ENCODE data around the gene BCAS3. TPM values are rescaled to one million over a fixed set of nuclear protein-coding genes. Genes with fewer than 3 reads are reported as not detected.
"Not testable (repeated sequence)": the region's sequence is repeated elsewhere in the genome, so short reads cannot be mapped to it uniquely, and the experiment has no call there.

The BCAS3 gene
- total RNA-seq, 1 donor from 2014 or later: 35.7 TPM

DNA sequence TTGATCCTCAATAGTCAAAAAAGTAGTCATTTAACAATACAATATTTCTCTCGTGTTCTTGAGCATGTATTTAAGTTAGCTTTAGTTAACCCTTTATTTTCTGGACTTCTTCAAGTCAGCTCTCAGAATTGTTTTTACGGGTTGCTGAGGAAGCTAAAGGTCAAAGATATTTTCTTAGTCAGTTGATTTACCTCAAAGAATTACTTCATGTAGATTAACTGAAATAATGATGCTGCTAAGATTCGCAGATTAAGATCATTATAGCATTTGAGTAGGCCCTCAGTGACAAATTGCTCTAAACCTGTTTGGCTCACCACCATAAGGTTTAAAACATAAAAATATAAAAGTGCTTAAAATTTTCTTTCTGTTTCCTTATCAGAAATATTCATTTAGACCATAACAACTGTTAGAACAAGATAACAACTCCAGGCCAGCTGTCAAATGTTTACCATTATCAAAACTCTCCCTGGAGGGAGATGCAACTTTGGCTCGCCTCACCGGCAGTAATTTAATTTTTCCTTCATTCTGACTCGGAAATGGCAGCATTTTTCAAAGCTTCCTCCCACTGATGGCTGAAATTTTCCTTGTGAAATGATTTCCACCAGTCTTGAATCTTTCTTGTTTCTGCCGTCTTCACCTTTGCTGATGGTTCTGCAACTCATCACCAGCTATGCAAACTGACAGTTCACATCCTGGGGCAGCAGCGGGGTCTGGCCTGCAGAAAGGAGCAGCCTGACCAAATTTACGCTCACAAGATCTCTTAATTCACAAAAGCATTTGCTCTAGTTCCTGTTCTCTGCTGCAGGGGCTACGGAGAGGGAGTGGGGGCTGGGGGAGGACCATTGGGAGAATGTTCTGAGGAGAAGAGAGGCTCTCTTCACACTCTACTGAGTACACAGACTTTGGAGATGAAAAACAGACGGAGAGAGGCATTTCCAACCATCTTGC, 467.2 kb downstream of the BCAS3 start:
- Mint-ChIP-seq H3K4me1 (ENCODE audit: unreplicated experiment) (peaks cover 43% of the 10 kb centered on the region), H3K4me3 (ENCODE audit: unreplicated experiment) (no peak overlapping the region), H3K9me3 (ENCODE audit: unreplicated experiment) (no peaks in the 10 kb centered on the region), H3K36me3 (ENCODE audit: unreplicated experiment) (no peaks in the 10 kb centered on the region), H3K27ac (ENCODE audit: unreplicated experiment) (peak overlapping the region; percentile 1), H3K27me3 (ENCODE audit: unreplicated experiment) (no peaks in the 10 kb centered on the region)
- TF ChIP-seq, protein P1, sequence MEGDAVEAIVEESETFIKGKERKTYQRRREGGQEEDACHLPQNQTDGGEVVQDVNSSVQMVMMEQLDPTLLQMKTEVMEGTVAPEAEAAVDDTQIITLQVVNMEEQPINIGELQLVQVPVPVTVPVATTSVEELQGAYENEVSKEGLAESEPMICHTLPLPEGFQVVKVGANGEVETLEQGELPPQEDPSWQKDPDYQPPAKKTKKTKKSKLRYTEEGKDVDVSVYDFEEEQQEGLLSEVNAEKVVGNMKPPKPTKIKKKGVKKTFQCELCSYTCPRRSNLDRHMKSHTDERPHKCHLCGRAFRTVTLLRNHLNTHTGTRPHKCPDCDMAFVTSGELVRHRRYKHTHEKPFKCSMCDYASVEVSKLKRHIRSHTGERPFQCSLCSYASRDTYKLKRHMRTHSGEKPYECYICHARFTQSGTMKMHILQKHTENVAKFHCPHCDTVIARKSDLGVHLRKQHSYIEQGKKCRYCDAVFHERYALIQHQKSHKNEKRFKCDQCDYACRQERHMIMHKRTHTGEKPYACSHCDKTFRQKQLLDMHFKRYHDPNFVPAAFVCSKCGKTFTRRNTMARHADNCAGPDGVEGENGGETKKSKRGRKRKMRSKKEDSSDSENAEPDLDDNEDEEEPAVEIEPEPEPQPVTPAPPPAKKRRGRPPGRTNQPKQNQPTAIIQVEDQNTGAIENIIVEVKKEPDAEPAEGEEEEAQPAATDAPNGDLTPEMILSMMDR (IDR thresholded peaks at IDR 0.05): no peak
- DNase-seq (ENCODE audit: extremely low spot score, unreplicated experiment): no peak

DNA sequence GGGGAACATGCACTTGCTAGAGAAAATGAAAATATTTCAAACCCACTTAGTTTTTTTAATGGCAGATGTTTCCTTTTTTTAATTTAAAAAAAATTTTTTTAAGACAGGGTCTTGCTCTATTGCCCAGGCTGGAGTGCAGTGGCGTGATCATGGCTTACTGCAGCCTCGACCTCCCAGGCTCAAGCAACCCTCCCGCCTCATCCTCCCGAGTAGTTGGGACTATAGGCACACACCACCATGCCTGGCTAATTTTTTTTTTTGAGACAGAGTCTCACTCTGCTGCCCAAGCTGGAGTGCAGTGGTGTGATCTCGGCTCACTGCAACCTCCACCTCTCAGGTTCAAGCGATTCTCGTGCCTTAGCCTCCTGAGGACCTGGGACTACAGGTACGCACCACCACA, 469.2 kb downstream of the BCAS3 start:
- H3K36me3 Mint-ChIP-seq (ENCODE audit: unreplicated experiment); H3K27ac Mint-ChIP-seq (ENCODE audit: unreplicated experiment); H3K9me3 Mint-ChIP-seq (ENCODE audit: unreplicated experiment); H3K27me3 Mint-ChIP-seq (ENCODE audit: unreplicated experiment); H3K4me3 Mint-ChIP-seq (ENCODE audit: unreplicated experiment); DNase-seq (ENCODE audit: extremely low spot score, unreplicated experiment): not testable (repeated sequence)
- H3K4me1 Mint-ChIP-seq (ENCODE audit: unreplicated experiment): peaks cover 41% of the 10 kb centered on the region

DNA sequence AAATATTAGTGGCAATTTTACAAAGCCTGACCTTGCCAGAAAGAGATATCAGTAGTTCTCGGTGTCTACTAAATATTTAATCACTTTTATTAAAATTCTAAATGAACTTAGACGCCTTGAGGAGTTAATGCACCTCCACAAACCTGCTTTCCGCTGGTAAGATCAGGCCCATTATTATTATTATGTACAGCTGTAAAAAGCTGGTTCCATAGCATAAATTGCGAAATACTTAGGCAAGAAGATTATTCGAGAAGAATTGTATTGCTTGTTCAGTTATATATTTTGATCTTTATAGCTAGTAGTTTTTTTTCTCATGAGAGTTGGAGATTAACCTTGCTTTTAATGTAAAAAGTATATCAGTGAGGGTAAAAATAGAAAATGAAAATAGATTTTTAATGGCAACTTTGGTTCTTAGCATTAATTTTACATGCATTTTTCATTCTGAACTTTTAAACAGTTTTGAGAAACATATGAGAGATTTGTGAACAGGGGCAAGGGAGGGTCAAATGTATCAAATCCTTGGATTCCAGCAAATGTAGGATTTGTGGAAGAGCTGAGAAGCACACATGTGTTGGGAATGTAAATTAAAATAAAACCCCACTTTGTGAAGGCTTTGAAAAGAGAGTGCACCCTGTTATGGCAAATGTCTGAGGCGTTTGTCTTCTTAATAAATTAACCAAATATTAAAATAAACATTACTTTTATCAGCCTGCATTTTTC, 471.6 kb downstream of the BCAS3 start:
- Mint-ChIP-seq H3K36me3 (ENCODE audit: unreplicated experiment) (no peaks in the 10 kb centered on the region), H3K4me3 (ENCODE audit: unreplicated experiment) (no peak overlapping the region), H3K9me3 (ENCODE audit: unreplicated experiment) (peaks cover 4% of the 10 kb centered on the region), H3K4me1 (ENCODE audit: unreplicated experiment) (peaks cover 23% of the 10 kb centered on the region), H3K27me3 (ENCODE audit: unreplicated experiment) (no peaks in the 10 kb centered on the region), H3K27ac (ENCODE audit: unreplicated experiment) (no peak overlapping the region)
- TF ChIP-seq, protein P1 (IDR thresholded peaks at IDR 0.05): no peak
- no peak for DNase-seq (ENCODE audit: extremely low spot score, unreplicated experiment)

DNA sequence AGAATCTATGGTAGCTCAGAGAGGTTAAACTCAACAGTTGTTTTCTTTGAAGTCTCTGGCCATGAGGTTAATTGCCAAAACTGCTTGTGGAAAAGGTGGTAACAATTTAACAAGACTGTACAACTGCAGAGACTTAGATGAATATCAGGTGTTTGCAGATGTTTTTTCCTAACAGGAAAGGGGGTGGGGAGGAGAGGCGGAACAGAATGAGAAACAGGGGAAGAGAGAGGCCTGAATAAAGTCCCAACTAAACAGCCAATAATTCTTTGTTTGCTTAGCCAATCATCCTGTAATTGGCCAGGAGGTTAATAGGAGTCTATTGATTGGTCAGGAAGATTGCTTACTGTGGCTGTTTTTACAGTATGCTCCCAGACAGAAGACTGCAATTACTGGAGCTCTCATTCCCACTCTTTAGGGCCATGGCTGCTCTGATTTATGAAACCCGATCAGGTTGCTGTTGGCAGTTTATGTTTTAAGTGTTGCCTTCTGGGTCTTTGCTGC, 472.3 kb downstream of the BCAS3 start:
- Mint-ChIP-seq H3K9me3 (ENCODE audit: unreplicated experiment) (peaks cover 4% of the 10 kb centered on the region), H3K27ac (ENCODE audit: unreplicated experiment) (no peak overlapping the region), H3K4me1 (ENCODE audit: unreplicated experiment) (peaks cover 17% of the 10 kb centered on the region), H3K36me3 (ENCODE audit: unreplicated experiment) (no peaks in the 10 kb centered on the region), H3K4me3 (ENCODE audit: unreplicated experiment) (no peak overlapping the region), H3K27me3 (ENCODE audit: unreplicated experiment) (no peaks in the 10 kb centered on the region)
- DNase-seq (ENCODE audit: extremely low spot score, unreplicated experiment): no peak
- TF ChIP-seq, protein P1 (IDR thresholded peaks at IDR 0.05): no peak

DNA sequence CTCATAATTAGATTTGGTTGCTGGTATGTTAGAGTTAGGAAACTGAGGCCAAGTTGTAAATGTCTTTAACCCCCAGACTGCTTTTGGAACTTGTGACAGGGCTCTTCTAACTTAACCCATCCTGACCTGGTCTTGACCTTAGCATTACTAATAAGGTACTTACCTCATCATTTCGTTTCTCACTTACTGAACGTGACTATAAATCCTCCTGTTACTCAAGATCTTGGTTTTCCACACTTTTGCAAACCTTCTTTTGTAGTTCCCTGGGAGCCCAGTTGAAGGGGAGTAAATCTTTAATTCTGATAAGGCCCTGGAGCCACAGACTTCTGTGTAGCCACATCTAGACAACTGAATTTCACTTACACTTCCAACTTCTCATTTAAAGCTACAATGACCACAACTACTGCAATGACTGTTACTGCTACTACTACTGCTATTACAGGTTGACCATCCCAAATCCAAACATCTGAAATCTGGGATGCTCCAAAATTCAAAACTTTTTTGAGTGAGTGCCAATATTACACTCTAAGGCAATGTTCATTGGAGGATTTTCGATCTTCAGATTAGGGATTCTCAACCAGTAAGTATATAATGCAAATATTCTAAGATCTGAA, 473.1 kb downstream of the BCAS3 start:
- Mint-ChIP-seq H3K27me3 (ENCODE audit: unreplicated experiment) (no peaks in the 10 kb centered on the region), H3K9me3 (ENCODE audit: unreplicated experiment) (peaks cover 4% of the 10 kb centered on the region), H3K4me1 (ENCODE audit: unreplicated experiment) (peaks cover 9% of the 10 kb centered on the region), H3K36me3 (ENCODE audit: unreplicated experiment) (no peaks in the 10 kb centered on the region), H3K27ac (ENCODE audit: unreplicated experiment) (no peak overlapping the region), H3K4me3 (ENCODE audit: unreplicated experiment) (no peak overlapping the region)
- TF ChIP-seq, protein P1 (IDR thresholded peaks at IDR 0.05): no peak
- DNase-seq (ENCODE audit: extremely low spot score, unreplicated experiment): no peak
